AG04450 (cell line): ENCODE results near the gene MDM2. TPM values are rescaled to one million over a fixed set of nuclear protein-coding genes. Genes with fewer than 3 reads are reported as not detected.

Experiments used
- CTCF ChIA-PET: fragments of 300-600, 350-600 bp; formaldehyde crosslinking; extraction: SDS; loops from one replicate; lab custom pipeline; 2022; ENCODE audit warnings: antibody characterized with exemption, inconsistent platforms; lab: Charles Lee
- POLR2A ChIA-PET: fragments of 350-600 bp; formaldehyde crosslinking; extraction: SDS; loops from one replicate; lab custom pipeline; 2021; ENCODE audit warnings: antibody characterized with exemption, inconsistent platforms; lab: Yijun Ruan, JAX
- DNase-seq: peaks from one replicate; pipeline ENCODE4 v3.0.0-alpha.2; 2011; ENCODE audit warnings: low read depth, low spot score
- H3K27ac ChIP-seq: one replicate; pipeline ENCODE4 v1.5.1; 2012; ENCODE audit warnings: low read depth, low read length, control low read depth
- H3K27me3 ChIP-seq: one replicate; pipeline ENCODE4 v1.6.0; 2012; ENCODE audit warnings: low read length; ENCODE audit not compliant: control insufficient read depth, insufficient read depth
- H3K4me3 ChIP-seq: 2 replicates; pipeline ENCODE4 v1.5.1; 2011; ENCODE audit warnings: mild to moderate bottlenecking, low read depth, low read length, control low read depth
- H3K9me3 ChIP-seq: 2 replicates; pipeline ENCODE4 v1.5.1; 2012; ENCODE audit warnings: low read length; ENCODE audit not compliant: control insufficient read depth, insufficient read depth
- polyA plus RNA-seq: library from polyadenylated mRNA; depleted of rRNA; stranded (reverse); fragments of >200 nt; gene quantifications from 2 replicates; pipeline ENCODE4 v1.2.3, GENCODE V29; 2011
- TF ChIP-seq, protein P1 (sequence below): IDR thresholded peaks from 2 replicates; pipeline ENCODE4 v1.5.1; 2011; ENCODE audit warnings: low read depth, low read length, control low read depth, inconsistent platforms

Gene MDM2
- polyA plus RNA-seq, 1 experiment = 82.2 TPM

DNA sequence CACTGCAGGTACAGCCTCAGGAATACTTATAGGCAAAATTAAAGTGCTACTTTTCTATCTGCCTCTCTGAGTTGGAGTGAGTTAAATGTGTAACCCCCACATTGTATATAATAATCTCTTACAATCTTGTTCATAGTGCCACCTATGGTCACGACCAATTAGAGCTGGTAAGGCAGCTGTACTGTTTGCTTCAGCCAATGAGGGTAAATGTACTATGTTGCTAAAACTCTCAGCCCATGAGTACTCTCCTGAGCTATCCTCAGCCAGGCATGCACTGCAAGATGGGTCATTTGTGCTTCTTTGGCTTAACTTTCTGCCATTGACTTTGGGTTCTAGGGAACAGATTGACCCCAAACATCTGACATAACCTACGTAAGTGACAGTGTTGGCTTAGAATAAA, 15.0 kb upstream of the MDM2 start:
- ChIA-PET CTCF (no interaction called here), POLR2A (no interaction called here)
- no peaks in the 10 kb centered on the region for H3K27me3 ChIP-seq
- H3K9me3 ChIP-seq = no peaks in the 10 kb centered on the region
- H3K4me3 ChIP-seq = no peak overlapping the region
- TF ChIP-seq, protein P1, sequence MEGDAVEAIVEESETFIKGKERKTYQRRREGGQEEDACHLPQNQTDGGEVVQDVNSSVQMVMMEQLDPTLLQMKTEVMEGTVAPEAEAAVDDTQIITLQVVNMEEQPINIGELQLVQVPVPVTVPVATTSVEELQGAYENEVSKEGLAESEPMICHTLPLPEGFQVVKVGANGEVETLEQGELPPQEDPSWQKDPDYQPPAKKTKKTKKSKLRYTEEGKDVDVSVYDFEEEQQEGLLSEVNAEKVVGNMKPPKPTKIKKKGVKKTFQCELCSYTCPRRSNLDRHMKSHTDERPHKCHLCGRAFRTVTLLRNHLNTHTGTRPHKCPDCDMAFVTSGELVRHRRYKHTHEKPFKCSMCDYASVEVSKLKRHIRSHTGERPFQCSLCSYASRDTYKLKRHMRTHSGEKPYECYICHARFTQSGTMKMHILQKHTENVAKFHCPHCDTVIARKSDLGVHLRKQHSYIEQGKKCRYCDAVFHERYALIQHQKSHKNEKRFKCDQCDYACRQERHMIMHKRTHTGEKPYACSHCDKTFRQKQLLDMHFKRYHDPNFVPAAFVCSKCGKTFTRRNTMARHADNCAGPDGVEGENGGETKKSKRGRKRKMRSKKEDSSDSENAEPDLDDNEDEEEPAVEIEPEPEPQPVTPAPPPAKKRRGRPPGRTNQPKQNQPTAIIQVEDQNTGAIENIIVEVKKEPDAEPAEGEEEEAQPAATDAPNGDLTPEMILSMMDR = no peak
- no peak for DNase-seq
- H3K27ac ChIP-seq = no peak overlapping the region

DNA sequence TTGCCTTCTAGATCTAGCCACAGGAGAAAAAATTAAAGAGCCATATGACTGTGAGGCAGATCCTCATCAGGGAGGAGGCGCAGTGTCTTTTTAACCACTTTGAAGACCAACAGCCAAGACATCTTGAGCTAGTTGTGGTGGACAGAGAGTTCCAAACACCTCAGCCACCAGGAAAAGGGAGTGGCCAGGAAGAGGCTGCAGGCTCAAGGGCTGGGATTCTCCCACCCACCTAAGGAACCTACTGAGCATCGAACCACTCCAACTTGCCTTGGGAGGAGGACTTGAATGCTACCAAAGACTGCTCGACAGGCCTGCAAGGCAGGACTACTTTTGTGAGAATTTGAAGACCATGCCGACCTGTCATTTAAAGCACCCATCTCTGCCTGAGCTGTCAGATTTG, 14.5 kb upstream of the MDM2 start:
- ChIA-PET CTCF (interaction anchor here (1.1 kb wide), 2 partner anchors 14 to 37 kb away, joined by 3 read pairs; no protein-coding TSS in a partner anchor), POLR2A (no interaction called here)
- H3K27ac ChIP-seq = no peak overlapping the region

DNA sequence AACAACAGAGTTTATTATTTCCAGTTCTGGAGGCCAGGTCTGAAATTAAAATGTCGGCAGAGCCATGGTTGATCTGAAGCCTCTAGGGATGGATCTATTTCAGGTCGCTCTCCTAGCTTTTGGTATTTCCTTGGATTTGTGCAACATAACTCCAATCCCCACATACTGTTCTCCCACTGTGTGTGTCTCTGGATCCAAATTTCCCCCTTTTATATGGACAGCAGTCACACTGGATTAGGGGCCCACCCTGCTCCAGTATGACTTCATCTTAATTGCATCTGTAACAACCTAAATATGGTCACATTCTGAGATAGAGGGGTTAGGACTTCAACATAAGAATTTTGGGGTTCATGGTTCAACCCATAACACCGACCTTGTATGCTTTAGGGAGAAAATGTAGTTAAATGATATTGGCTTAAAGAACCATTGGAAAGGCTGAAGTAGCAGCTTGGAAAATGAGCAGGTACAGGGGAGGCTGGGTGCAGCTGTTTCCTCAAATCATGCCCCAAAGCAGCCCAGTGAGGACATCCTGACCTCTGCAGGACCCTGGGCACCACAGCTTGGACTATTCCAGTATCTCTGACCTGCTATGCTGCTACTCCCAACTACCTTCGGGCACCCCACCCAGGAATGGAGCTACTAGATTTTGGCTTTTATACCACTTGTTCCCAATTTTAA, 13.9 kb upstream of the MDM2 start:
- CTCF ChIA-PET = interaction anchor here (1.1 kb wide), 2 partner anchors 13 to 36 kb away, joined by 3 read pairs; no protein-coding TSS in a partner anchor

More for the DNA sequence above, 14.5 kb upstream of the MDM2 start:
- Histone ChIP-seq H3K4me3 (no peak overlapping the region), H3K27me3 (no peaks in the 10 kb centered on the region), H3K9me3 (no peaks in the 10 kb centered on the region)
- DNase-seq = no peak
- TF ChIP-seq, protein P1 = no peak

DNA sequence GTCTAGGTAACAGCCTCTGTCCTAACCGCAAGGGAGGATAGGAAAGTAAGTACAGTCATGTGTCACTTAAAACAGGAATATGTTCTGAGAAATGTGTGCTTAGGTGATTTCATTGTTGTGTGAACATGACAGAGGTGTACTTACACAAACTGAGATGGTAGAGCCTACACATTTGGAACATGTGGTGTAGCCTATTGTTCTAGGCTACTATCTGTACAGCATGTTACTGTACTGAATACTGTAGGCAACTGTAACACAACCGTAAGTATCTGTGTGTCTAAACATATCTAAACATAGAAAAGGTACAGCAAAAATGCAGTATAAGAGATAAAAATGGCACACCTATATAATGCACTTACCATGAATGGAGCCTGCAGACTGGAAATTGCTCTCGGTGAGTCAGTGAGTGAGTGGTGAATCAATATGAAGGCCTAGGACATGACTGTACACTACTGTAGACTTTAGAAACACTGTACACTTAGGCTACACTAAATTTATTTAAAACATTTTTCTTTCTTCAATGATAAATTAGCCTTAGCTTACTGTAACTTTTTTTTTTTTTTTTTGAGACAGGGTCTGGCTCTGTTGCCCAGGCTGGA, 13.2 kb upstream of the MDM2 start:
- POLR2A ChIA-PET = interaction anchor here (0.9 kb wide), 1 partner anchor 13 kb away, joined by 4 read pairs; the partner anchor contains the start of gene MDM2
- no peak overlapping the region for H3K27ac ChIP-seq

More for the DNA sequence above, 13.9 kb upstream of the MDM2 start:
- H3K27me3 ChIP-seq = no peaks in the 10 kb centered on the region
- TF ChIP-seq, protein P1 = no peak
- H3K9me3 ChIP-seq = no peaks in the 10 kb centered on the region
- H3K27ac ChIP-seq = no peak overlapping the region
- POLR2A ChIA-PET = no interaction called here
- H3K4me3 ChIP-seq = no peak overlapping the region
- no peak for DNase-seq

More for the DNA sequence above, 13.2 kb upstream of the MDM2 start:
- TF ChIP-seq, protein P1 = no peak
- CTCF ChIA-PET = interaction anchor here (0.9 to 1.1 kb wide), 4 partner anchors 13 to 48 kb away, joined by 3 to 5 read pairs (median 3); no protein-coding TSS in a partner anchor
- Histone ChIP-seq H3K27me3 (no peaks in the 10 kb centered on the region), H3K4me3 (no peak overlapping the region), H3K9me3 (no peaks in the 10 kb centered on the region)
- DNase-seq = no peak
